SU-DHL-6 (cell line): ENCODE results near the gene KRT79.

Source experiments
- H2AFZ ChIP-seq: fragments of 200-600 bp; sonication (generic); 2 replicates; pipeline ENCODE4 v1.6.1; 2014; ENCODE audit warnings: low read depth, mild to moderate bottlenecking, moderate library complexity, mixed read lengths, antibody characterized with exemption, low read length; ENCODE audit not compliant: severe bottlenecking
- H3F3A ChIP-seq: fragments of 200-600 bp; shearing (Covaris generic); 2 replicates; pipeline ENCODE4 v1.6.0; 2016; ENCODE audit warnings: antibody characterized with exemption, mild to moderate bottlenecking; ENCODE audit not compliant: insufficient read depth
- H3K27ac ChIP-seq: fragments of 200-600 bp; sonication (generic); 2 replicates; pipeline ENCODE4 v1.5.1; 2016; ENCODE audit warnings: low read depth, mild to moderate bottlenecking, low read length, moderate library complexity, mixed read lengths
- H3K27me3 ChIP-seq: fragments of 200-600 bp; sonication (generic), shearing (Covaris generic); 2 replicates; pipeline ENCODE4 v1.6.0; 2014; ENCODE audit warnings: mild to moderate bottlenecking, low read length
- H3K36me3 ChIP-seq: fragments of 200-600 bp; sonication (generic); 2 replicates; pipeline ENCODE4 v1.6.1; 2014; ENCODE audit warnings: mild to moderate bottlenecking, low read length, mixed read lengths
- H3K4me2 ChIP-seq: fragments of 300-600, 200-600 bp; shearing (Covaris generic), sonication (generic); 2 replicates; pipeline ENCODE4 v1.6.0; 2014; ENCODE audit warnings: low read length, low read depth, mild to moderate bottlenecking; ENCODE audit not compliant: poor library complexity, severe bottlenecking
- H3K4me3 ChIP-seq: fragments of 200-600 bp; sonication (generic); 2 replicates; pipeline ENCODE4 v1.5.1; 2014; ENCODE audit warnings: antibody characterized with exemption, low read length, mild to moderate bottlenecking, mixed read lengths; ENCODE audit not compliant: insufficient read depth, poor library complexity, severe bottlenecking
- H3K79me2 ChIP-seq: fragments of 200-600 bp; sonication (generic); 2 replicates; pipeline ENCODE4 v1.6.1; 2014; ENCODE audit warnings: mild to moderate bottlenecking, low read length, moderate library complexity; ENCODE audit not compliant: insufficient read depth
- H3K9ac ChIP-seq: fragments of 200-600 bp; sonication (generic); 2 replicates; pipeline ENCODE4 v1.7.0; 2014; ENCODE audit warnings: mild to moderate bottlenecking, low read length
- H3K9me2 ChIP-seq: fragments of 200-600 bp; sonication (generic); replicated peaks from 2 replicates; pipeline ENCODE4 v1.6.1; 2014; ENCODE audit warnings: low read length; ENCODE audit not compliant: insufficient read depth
- H3K9me3 ChIP-seq: fragments of 200-600 bp; sonication (generic); 2 replicates; pipeline ENCODE4 v1.6.1; 2014; ENCODE audit warnings: low read length, mixed read lengths; ENCODE audit not compliant: insufficient read depth
- H4K20me1 ChIP-seq: fragments of 200-600 bp; sonication (generic); 2 replicates; pipeline ENCODE4 v1.6.1; 2014; ENCODE audit warnings: low read depth, mild to moderate bottlenecking, antibody characterized with exemption, low read length, moderate library complexity, mixed read lengths
- CTCF ChIP-seq: fragments of 200-600 bp; sonication (generic); IDR thresholded peaks from one replicate; pipeline ENCODE4 v1.5.1; 2017; ENCODE audit warnings: antibody characterized with exemption, mild to moderate bottlenecking, low read length, moderate library complexity; ENCODE audit not compliant: insufficient read depth, poor library complexity, severe bottlenecking
- EZH2phosphoT487 ChIP-seq: fragments of 200-600 bp; sonication (generic), shearing (Covaris generic); conservative IDR thresholded peaks from 2 replicates; pipeline ENCODE4 v1.6.1; 2018; ENCODE audit warnings: mild to moderate bottlenecking, antibody characterized with exemption, low read length, moderate library complexity, mixed read lengths

KRT79 gene

GRCh38 chr12:52789637-52790426 lies 44.3 kb downstream of the KRT79 start:
- H3K27me3 ChIP-seq: no peaks in the 10 kb centered on the region
- H3K4me3 ChIP-seq: no peak overlapping the region
- H3K9me2 ChIP-seq: no peaks in the 10 kb centered on the region
- no peaks in the 10 kb centered on the region for H3K9me3 ChIP-seq
- no peaks in the 10 kb centered on the region for H3K36me3 ChIP-seq
- TF ChIP-seq EZH2phosphoT487 (no peak), CTCF (no peak)
- no peaks in the 10 kb centered on the region for H4K20me1 ChIP-seq
- H3F3A ChIP-seq: no peaks in the 10 kb centered on the region
- no peak overlapping the region for H3K4me2 ChIP-seq
- H2AFZ ChIP-seq: no peak overlapping the region
- no peak overlapping the region for H3K9ac ChIP-seq
- no peaks in the 10 kb centered on the region for H3K79me2 ChIP-seq
- H3K27ac ChIP-seq: no peak overlapping the region

- Histone ChIP-seq H3K79me2 (no peaks in the 10 kb centered on the region), H3K9me3 (no peaks in the 10 kb centered on the region), H3K4me2 (no peak overlapping the region), H2AFZ (no peak overlapping the region), H3K27ac (no peak overlapping the region), H3F3A (no peaks in the 10 kb centered on the region), H4K20me1 (no peaks in the 10 kb centered on the region), H3K4me3 (no peak overlapping the region), H3K36me3 (no peaks in the 10 kb centered on the region), H3K27me3 (no peaks in the 10 kb centered on the region), H3K9me2 (no peaks in the 10 kb centered on the region), H3K9ac (no peak overlapping the region)
- TF ChIP-seq CTCF (no peak), EZH2phosphoT487 (no peak)
Measured at GRCh38 chr12:52788876-52789636, 45.1 kb downstream of the KRT79 start.

GRCh38 chr12:52788192-52788875 lies 45.8 kb downstream of the KRT79 start:
- Histone ChIP-seq H2AFZ (no peak overlapping the region), H3K79me2 (no peaks in the 10 kb centered on the region), H3K9ac (no peak overlapping the region), H3K4me2 (no peak overlapping the region), H3K27me3 (no peaks in the 10 kb centered on the region), H3K27ac (no peak overlapping the region), H3F3A (no peaks in the 10 kb centered on the region), H3K9me2 (no peaks in the 10 kb centered on the region), H3K9me3 (no peaks in the 10 kb centered on the region), H3K36me3 (no peaks in the 10 kb centered on the region), H4K20me1 (no peaks in the 10 kb centered on the region), H3K4me3 (no peak overlapping the region)
- TF ChIP-seq EZH2phosphoT487: no peak
- no peak for TF ChIP-seq CTCF
